GM12878 (cell line): ENCODE results near the gene RNF25. TPM values are rescaled to one million over a fixed set of nuclear protein-coding genes. Genes with fewer than 3 reads are reported as not detected.

Experiments used
- ATAC-seq: fragments of 200-7000 bp; cut with Tn5 transposase; 3 replicates; pipeline ENCODE4 v1.9.1; 2020; ENCODE audit warnings: mild to moderate bottlenecking, moderate library complexity
- BruUV-seq: library from RNA; stranded (reverse); fragments of 400-500 nt; replicated peaks from 2 replicates; lab custom pipeline; 2021; lab: Mats Ljungman, UMichigan
- CTCF ChIA-PET: fragments of 300-600 bp; sonication (Branson Sonifier 250); formaldehyde crosslinking; extraction: SDS; loops from one replicate; lab custom pipeline; 2021; ENCODE audit warnings: inconsistent platforms; lab: Yijun Ruan, JAX
- POLR2A ChIA-PET: fragments of 350-600 bp; formaldehyde crosslinking; extraction: SDS; loops from one replicate; lab custom pipeline; 2021; ENCODE audit warnings: inconsistent platforms; lab: Charles Lee
- RAD21 ChIA-PET: fragments of 300-600 bp; sonication (Branson Sonifier 250); formaldehyde crosslinking; loops from one replicate; lab custom pipeline; 2023; ENCODE audit warnings: antibody characterized with exemption; ENCODE audit not compliant: unreplicated experiment; lab: Charles Lee
- SMC1A ChIA-PET: fragments of 300-600 bp; sonication (Branson Sonifier 250); formaldehyde crosslinking; loops from one replicate; lab custom pipeline; 2023; ENCODE audit not compliant: unreplicated experiment, uncharacterized antibody; lab: Charles Lee
- DNase-seq: peaks from one replicate; pipeline ENCODE4 v3.0.0-alpha.2; 2011; ENCODE audit warnings: low read depth, low spot score
- FAIRE-seq: peaks from 3 replicates; lab custom pipeline; 2011; peaks lifted over from hg19 to GRCh38; lab: Jason Lieb, UNC
- H2AFZ ChIP-seq: 2 replicates; pipeline ENCODE4 v1.6.0; 2011; ENCODE audit warnings: low read depth, low read length, control low read depth; ENCODE audit not compliant: control insufficient read depth
- H3K27ac ChIP-seq: 2 replicates; pipeline ENCODE4 v1.5.1; 2011; ENCODE audit warnings: control low read depth; ENCODE audit not compliant: control insufficient read depth, insufficient read depth
- H3K27me3 ChIP-seq, 2 experiments: replicated peaks in 1 of 2; 2 replicates each; pipeline versions ENCODE4 v1.6.0 to v1.6.1; 2011; ENCODE audit warnings: low read length in 1 of 2; ENCODE audit not compliant: control insufficient read depth in 2 of 2, insufficient read depth in 2 of 2
- H3K36me3 ChIP-seq, 2 experiments: 2 replicates each; pipeline ENCODE4 v1.5.1; 2011; ENCODE audit warnings: low read length in 1 of 2; ENCODE audit not compliant: control insufficient read depth in 2 of 2, insufficient read depth in 2 of 2
- H3K4me1 ChIP-seq: 2 replicates; pipeline ENCODE4 v1.6.1; 2011; ENCODE audit warnings: mild to moderate bottlenecking, low read length, moderate library complexity, mixed read lengths; ENCODE audit not compliant: control insufficient read depth, insufficient read depth
- H3K4me2 ChIP-seq: 2 replicates; pipeline ENCODE4 v1.6.0; 2011; ENCODE audit warnings: control low read depth; ENCODE audit not compliant: control insufficient read depth, insufficient read depth
- H3K4me3 ChIP-seq: fragments of 200-600 bp; sonication (generic); 2 replicates; pipeline ENCODE4 v1.5.1; 2016
- H3K79me2 ChIP-seq: 2 replicates; pipeline ENCODE4 v1.6.0; 2011; ENCODE audit warnings: low read length; ENCODE audit not compliant: control insufficient read depth, insufficient read depth
- H3K9ac ChIP-seq: 2 replicates; pipeline ENCODE4 v1.8.0; 2011; ENCODE audit warnings: low read length, control low read depth, mixed read lengths; ENCODE audit not compliant: control insufficient read depth, insufficient read depth
- H3K9me3 ChIP-seq: replicated peaks from 3 replicates; pipeline ENCODE4 v1.5.1; 2011; ENCODE audit warnings: mild to moderate bottlenecking, low read length; ENCODE audit not compliant: control insufficient read depth, insufficient read depth
- H4K20me1 ChIP-seq: 2 replicates; pipeline ENCODE4 v1.6.0; 2011; ENCODE audit not compliant: control insufficient read depth, insufficient read depth
- BCL11A ChIP-seq: IDR thresholded peaks from 2 replicates; pipeline ENCODE4 v1.6.1; 2011; ENCODE audit warnings: low read depth, low read length
- CEBPZ ChIP-seq: fragments of 150-350 bp; IDR thresholded peaks from 2 replicates; pipeline ENCODE4 v1.6.1; 2016; ENCODE audit warnings: low read depth, low read length
- E2F4 ChIP-seq: IDR thresholded peaks from 2 replicates; pipeline ENCODE4 v1.6.1; 2012; ENCODE audit warnings: low read depth, low read length, improper control_type of control experiment
- EED ChIP-seq: sonication (generic); IDR thresholded peaks from 2 replicates; pipeline ENCODE4 v1.6.1; 2016; ENCODE audit warnings: antibody characterized with exemption, low read depth
- GABPA ChIP-seq: IDR thresholded peaks from 2 replicates; pipeline ENCODE4 v1.6.1; 2014; ENCODE audit warnings: antibody characterized with exemption, low read depth, mild to moderate bottlenecking, inconsistent platforms
- NFYB ChIP-seq: IDR thresholded peaks from 2 replicates; pipeline ENCODE4 v1.6.1; 2011; ENCODE audit warnings: low read depth, mild to moderate bottlenecking, low read length, improper control_type of control experiment, moderate library complexity; ENCODE audit not compliant: insufficient read depth
- PAX5 ChIP-seq: IDR thresholded peaks from 2 replicates; pipeline ENCODE4 v1.6.1; 2011; ENCODE audit warnings: low read depth, low read length, borderline replicate concordance
- PBX3 ChIP-seq: IDR thresholded peaks from 2 replicates; pipeline ENCODE4 v1.6.1; 2011; ENCODE audit warnings: mild to moderate bottlenecking, low read depth, low read length, moderate library complexity; ENCODE audit not compliant: insufficient replicate concordance
- PRDM15 ChIP-seq: fragments of 450-650 bp; formaldehyde crosslinking; IDR thresholded peaks from 2 replicates; pipeline ENCODE4 v1.4.0; 2020; ENCODE audit warnings: mild to moderate bottlenecking, moderate library complexity
- RAD51 ChIP-seq: fragments of 450-650 bp; IDR thresholded peaks from 2 replicates; pipeline ENCODE4 v1.6.1; 2016; ENCODE audit warnings: moderate library complexity, mild to moderate bottlenecking, inconsistent platforms
- RCOR1 ChIP-seq: conservative IDR thresholded peaks from 2 replicates; pipeline ENCODE4 v1.6.1; 2012; ENCODE audit warnings: low read depth, low read length, improper control_type of control experiment
- SIN3A ChIP-seq: IDR thresholded peaks from 2 replicates; pipeline ENCODE4 v1.6.1; 2012; ENCODE audit warnings: low read depth, low read length, improper control_type of control experiment
- WGBS: methylation state at CpG from one replicate; pipeline ENCODE4 v1.1.6; 2016; ENCODE audit warnings: low lambda C conversion rate; ENCODE audit not compliant: insufficient replicate concordance, insufficient coverage; ENCODE audit errors: missing lambda C conversion rate; 5-methylcytosine and 5-hydroxymethylcytosine counted together
- in situ Hi-C: fragments of 300-500 bp; cut with MboI; formaldehyde crosslinking; loops from 9 replicates; pipeline ENCODE4 v1.14.3; 2018; ENCODE audit warnings: mixed read lengths
- intact Hi-C: fragments of 100-400 bp; cut with micrococcal nuclease; formaldehyde crosslinking; loops from one replicate; pipeline ENCODE4 v1.14.2; 2022; ENCODE audit not compliant: unreplicated experiment
- polyA plus RNA-seq, 11 experiments: library from polyadenylated mRNA; depleted of rRNA in 4 of 11; unstranded in 6 of 11; stranded (reverse) in 5 of 11; fragments of >200 nt; fragmentation: Nextera tagmentation in 4 of 11; fragmentation: Illumina TruSeq in 1 of 11; extraction: Ambion mirVana in 4 of 11; extraction: Trizol in 1 of 11; gene quantifications; 1 replicate in 1 of 11; 2 replicates in 10 of 11; pipeline versions ENCODE4 v1.2.1 to v1.2.3, GENCODE V29; 2011 to 2016; ENCODE audit warnings: inconsistent platforms in 2 of 11, missing spikeins in 2 of 11, low read depth in 1 of 11
- total RNA-seq, 4 experiments: library from RNA; depleted of rRNA in 3 of 4; stranded (reverse); fragments of >200 nt in 3 of 4; fragmentation: Illumina TruSeq in 1 of 4; extraction: Trizol in 1 of 4; gene quantifications; 2 replicates each; pipeline versions ENCODE4 v1.2.1 to v1.2.3, GENCODE V29; 2013 to 2021

RNF25 gene
- total and polyA plus RNA-seq, 10 of the 15 experiments (the other 5 are each of a cell fraction or from before 2014, with no cell fraction given): 1.3 to 70.4 (median 28.4) TPM

GRCh38 chr2:218659258-218659987 is 12.4 kb downstream of the RNF25 start, which contains the start of the genes BCS1L and ZNF142:
BCS1L (plus strand) TSS chr2:218659683; CDS start chr2:218660988, 1,305 bp downstream.
ZNF142 (minus strand) TSS chr2:218659623; CDS start chr2:218656429, 3,194 bp downstream.
- POLR2A ChIA-PET: interaction anchor here (0.6 to 3.0 kb wide), 16 partner anchors 9 to 302 kb away, joined by 3 to 22 read pairs (median 4); partner anchors contain the start of genes RNF25, STK36, TTLL4 and USP37
- WGBS: 1% methylated on average over 46 of the region's 49 CpGs
- Histone ChIP-seq H3K79me2 (peaks cover 29% of the 10 kb centered on the region), H3K4me3 (peak within 1 kb of the TSS; percentile 96), H2AFZ (peak within 1 kb of the TSS; percentile 92), H3K4me1 (peaks cover 18% of the 10 kb centered on the region), H3K9me3 (no peaks in the 10 kb centered on the region), H3K9ac (peak within 1 kb of the TSS; percentile 78), H3K27ac (peak within 1 kb of the TSS; percentile 73), H3K27me3 (no peaks in the 10 kb centered on the region), H4K20me1 (no peaks in the 10 kb centered on the region), H3K36me3 (peaks cover 25 to 36% of the 10 kb centered on the region in 2 experiments; a peak in 3 of 4 replicates), H3K4me2 (peak within 1 kb of the TSS; percentile 96)
- RAD21 ChIA-PET: interaction anchor here (0.7 to 2.4 kb wide), 17 partner anchors 8 to 728 kb away, joined by 3 to 22 read pairs (median 4); partner anchors contain the start of genes AAMP, CTDSP1, DNPEP and PNKD
- SMC1A ChIA-PET: interaction anchor here (1.0 to 4.4 kb wide), 11 partner anchors 10 to 357 kb away, joined by 3 to 25 read pairs (median 10); partner anchors contain the start of genes RNF25, STK36, TTLL4 and USP37
- DNase-seq (peak; percentile 71), FAIRE-seq (peak; percentile 84), ATAC-seq (peak; percentile 97)
- in situ Hi-C loops: no loop called here
- CTCF ChIA-PET: interaction anchor here (0.6 to 4.9 kb wide), 26 partner anchors 10 to 733 kb away, joined by 3 to 48 read pairs (median 4); partner anchors contain the start of genes CATIP, DNPEP, RNF25 and STK36
- BruUV-seq: no TSS peak
- intact Hi-C loops: loop anchor here (1.0 to 10.0 kb wide), 3 partner anchors 13 to 365 kb away; partner anchors contain the start of genes CTDSP1, RNF25, STK36 and TMBIM1
- TF ChIP-seq SIN3A (0 out of 2 replicates have a peak, but pooled peaks have one; percentile 82), CEBPZ (no peak), GABPA (peak; percentile 79), PAX5 (0 out of 2 replicates have a peak, but pooled peaks have one; percentile 34), NFYB (no peak), BCL11A (no peak), PRDM15 (CRISPR knock-in tag) (no peak), RCOR1 (peak; percentile 64; the same call in 1 of the 2 replicates), RAD51 (peak; percentile 51; the same call in 1 of the 2 replicates), EED (no peak), PBX3 (peak; percentile 85), E2F4 (peak; percentile 70; the same call in 1 of the 2 replicates)
